Stomach smooth muscle (tissue), 2 donors: ENCODE data around the gene GNAZ.

Source experiments
- H3K27ac ChIP-seq: one replicate; pipeline ENCODE4 v1.7.0; 2013; ENCODE audit warnings: mild to moderate bottlenecking, low read length, inconsistent platforms
- H3K27me3 ChIP-seq, 2 donors: one replicate each; pipeline ENCODE4 v1.7.0; 2013; ENCODE audit warnings: low read length in 2 of 2; ENCODE audit not compliant: insufficient read depth in 2 of 2, control insufficient read depth in 1 of 2
- H3K36me3 ChIP-seq, 2 donors: one replicate each; pipeline ENCODE4 v1.7.0; 2013; ENCODE audit warnings: low read length in 2 of 2; ENCODE audit not compliant: control insufficient read depth in 2 of 2, insufficient read depth in 2 of 2
- H3K4me1 ChIP-seq: one replicate; pipeline ENCODE4 v1.7.0; 2013; ENCODE audit warnings: low read length; ENCODE audit not compliant: control insufficient read depth, insufficient read depth
- H3K4me3 ChIP-seq, 2 donors: one replicate each; pipeline ENCODE4 v1.7.0; 2013; ENCODE audit warnings: low read length in 2 of 2
- H3K9ac ChIP-seq, 2 donors: one replicate each; pipeline ENCODE4 v1.7.0; 2013; ENCODE audit warnings: low read length in 2 of 2, mild to moderate bottlenecking in 1 of 2
- H3K9me3 ChIP-seq, 2 donors: one replicate each; pipeline ENCODE4 v1.7.0; 2013; ENCODE audit warnings: low read length in 2 of 2; ENCODE audit not compliant: control insufficient read depth in 2 of 2
- donor health status: healthy.
- donor health status: Pancreatic carcinoma.

GNAZ gene

DNA sequence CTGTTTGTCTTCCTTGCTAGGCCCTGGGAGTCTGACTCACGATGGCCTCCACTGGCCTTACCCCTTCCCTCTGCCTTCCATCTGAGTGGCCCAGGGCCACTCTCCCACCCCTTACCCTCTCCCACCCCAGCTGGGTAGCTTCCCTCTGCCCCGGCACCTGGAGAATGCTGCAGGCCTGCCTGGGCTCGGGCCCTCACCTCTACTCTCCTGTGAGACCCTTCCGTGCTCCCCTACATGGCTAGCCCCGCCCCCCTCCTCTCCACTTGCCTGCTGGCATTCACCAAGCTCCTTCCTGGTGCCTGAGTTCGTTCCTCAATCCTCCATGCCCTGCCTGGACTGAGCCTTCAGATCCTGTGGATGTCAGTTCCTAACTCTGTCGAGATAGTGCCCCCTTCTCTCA is 83.7 kb downstream of the GNAZ start:
- Histone ChIP-seq H3K27ac (no peak overlapping the region), H3K9ac (no peak overlapping the region), H3K9me3 (no peaks in the 10 kb centered on the region), H3K4me3 (no peak overlapping the region), H3K36me3 (peaks cover 7 to 13% of the 10 kb centered on the region in 2 donors), H3K27me3 (no peaks in the 10 kb centered on the region), H3K4me1 (no peaks in the 10 kb centered on the region)

DNA sequence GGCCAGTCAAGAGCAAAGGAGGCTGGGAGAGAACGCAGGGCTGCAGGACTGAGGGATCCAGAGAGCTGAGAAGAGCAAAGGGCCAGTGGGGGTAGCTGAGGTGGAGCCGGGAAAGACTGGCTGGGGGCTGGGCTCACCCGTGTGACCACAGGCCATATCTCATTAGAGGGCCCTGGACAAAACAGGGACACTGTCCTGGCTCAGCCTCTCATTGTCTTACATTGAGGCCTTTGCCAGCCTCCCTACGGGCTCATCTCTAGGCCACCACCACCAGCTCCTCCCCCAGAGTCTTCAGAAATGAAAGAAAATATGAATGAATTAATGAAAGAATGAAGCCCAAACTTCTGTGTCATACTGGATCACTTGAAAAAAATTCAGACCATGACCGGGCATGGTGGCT is 84.1 kb downstream of the GNAZ start:
- H3K4me1 ChIP-seq = no peaks in the 10 kb centered on the region
- H3K27ac ChIP-seq = no peak overlapping the region
- no peaks in the 10 kb centered on the region for H3K27me3 ChIP-seq
- H3K9me3 ChIP-seq = no peaks in the 10 kb centered on the region
- H3K36me3 ChIP-seq = peaks cover 7 to 13% of the 10 kb centered on the region in 2 donors
- H3K9ac ChIP-seq = no peak overlapping the region
- no peak overlapping the region for H3K4me3 ChIP-seq

DNA sequence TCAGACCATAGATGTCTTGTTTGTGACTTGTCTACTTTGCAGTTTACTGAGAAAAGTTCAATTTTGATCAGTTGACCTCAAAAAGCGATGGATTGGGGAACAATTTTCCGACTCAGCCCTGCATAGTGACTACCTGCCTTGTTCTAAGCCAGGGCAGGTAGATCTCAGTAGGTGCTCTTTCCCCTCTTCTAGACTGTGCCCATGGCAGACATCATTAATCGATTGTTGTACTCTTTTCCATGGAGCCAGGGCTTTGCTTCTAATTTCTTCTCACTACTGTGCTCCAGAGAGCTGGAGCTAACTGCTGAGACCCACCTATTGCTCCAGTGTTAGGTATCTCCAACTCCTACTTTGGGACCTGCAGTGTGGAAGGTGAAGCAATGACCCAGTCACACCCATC is 84.8 kb downstream of the GNAZ start:
- Histone ChIP-seq H3K9me3 (no peaks in the 10 kb centered on the region), H3K4me1 (no peaks in the 10 kb centered on the region), H3K27ac (no peak overlapping the region), H3K9ac (no peak overlapping the region), H3K4me3 (no peak overlapping the region), H3K27me3 (no peaks in the 10 kb centered on the region), H3K36me3 (peaks cover 7 to 9% of the 10 kb centered on the region in 2 donors)

DNA sequence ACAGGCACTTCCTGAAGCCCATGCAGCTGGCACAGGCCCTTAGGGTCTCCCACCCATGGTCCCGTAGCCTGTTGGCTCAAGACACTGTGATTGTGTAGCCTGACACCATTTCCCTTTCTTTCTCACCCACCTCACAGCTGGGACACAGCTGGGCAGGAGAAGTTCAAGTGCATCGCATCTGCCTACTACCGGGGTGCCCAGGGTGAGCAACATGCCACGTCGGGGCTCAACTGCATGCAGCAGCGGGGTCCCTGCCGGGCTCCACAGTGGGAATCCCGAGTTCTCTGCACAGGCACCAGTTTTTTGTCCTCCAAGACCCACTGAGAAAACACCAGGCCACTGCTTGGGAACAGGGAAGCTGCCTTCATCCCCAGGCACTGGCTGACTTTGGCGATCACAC is 85.5 kb downstream of the GNAZ start:
- H3K27ac ChIP-seq = no peak overlapping the region
- no peak overlapping the region for H3K9ac ChIP-seq
- H3K36me3 ChIP-seq = peaks cover 7 to 10% of the 10 kb centered on the region in 2 donors
- no peaks in the 10 kb centered on the region for H3K27me3 ChIP-seq
- no peaks in the 10 kb centered on the region for H3K9me3 ChIP-seq
- H3K4me3 ChIP-seq = no peak overlapping the region
- no peaks in the 10 kb centered on the region for H3K4me1 ChIP-seq

DNA sequence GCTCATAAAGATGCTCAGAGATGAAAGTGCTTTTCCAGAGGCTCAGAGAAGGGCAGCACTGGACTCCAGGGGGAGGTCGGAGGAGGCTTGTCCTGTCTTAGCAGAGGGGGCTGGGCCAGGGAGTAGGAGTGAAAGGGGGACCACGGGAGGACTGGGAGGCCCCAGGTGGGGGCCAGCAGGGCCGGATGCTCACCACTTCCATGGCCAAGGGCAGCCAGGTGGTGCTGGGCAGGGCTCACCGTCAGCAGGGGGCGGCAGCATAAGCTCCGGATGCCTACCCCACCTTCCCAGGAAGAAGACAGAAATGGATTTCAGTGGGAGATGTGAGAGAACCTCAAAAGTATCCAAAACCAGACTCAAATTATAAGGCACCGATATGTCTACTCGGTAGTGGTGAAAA is 86.0 kb downstream of the GNAZ start:
- no peaks in the 10 kb centered on the region for H3K9me3 ChIP-seq
- H3K9ac ChIP-seq = no peak overlapping the region
- no peak overlapping the region for H3K27ac ChIP-seq
- H3K27me3 ChIP-seq = no peaks in the 10 kb centered on the region
- no peak overlapping the region for H3K4me3 ChIP-seq
- H3K36me3 ChIP-seq = peaks cover 4 to 12% of the 10 kb centered on the region in 2 donors
- H3K4me1 ChIP-seq = no peaks in the 10 kb centered on the region

DNA sequence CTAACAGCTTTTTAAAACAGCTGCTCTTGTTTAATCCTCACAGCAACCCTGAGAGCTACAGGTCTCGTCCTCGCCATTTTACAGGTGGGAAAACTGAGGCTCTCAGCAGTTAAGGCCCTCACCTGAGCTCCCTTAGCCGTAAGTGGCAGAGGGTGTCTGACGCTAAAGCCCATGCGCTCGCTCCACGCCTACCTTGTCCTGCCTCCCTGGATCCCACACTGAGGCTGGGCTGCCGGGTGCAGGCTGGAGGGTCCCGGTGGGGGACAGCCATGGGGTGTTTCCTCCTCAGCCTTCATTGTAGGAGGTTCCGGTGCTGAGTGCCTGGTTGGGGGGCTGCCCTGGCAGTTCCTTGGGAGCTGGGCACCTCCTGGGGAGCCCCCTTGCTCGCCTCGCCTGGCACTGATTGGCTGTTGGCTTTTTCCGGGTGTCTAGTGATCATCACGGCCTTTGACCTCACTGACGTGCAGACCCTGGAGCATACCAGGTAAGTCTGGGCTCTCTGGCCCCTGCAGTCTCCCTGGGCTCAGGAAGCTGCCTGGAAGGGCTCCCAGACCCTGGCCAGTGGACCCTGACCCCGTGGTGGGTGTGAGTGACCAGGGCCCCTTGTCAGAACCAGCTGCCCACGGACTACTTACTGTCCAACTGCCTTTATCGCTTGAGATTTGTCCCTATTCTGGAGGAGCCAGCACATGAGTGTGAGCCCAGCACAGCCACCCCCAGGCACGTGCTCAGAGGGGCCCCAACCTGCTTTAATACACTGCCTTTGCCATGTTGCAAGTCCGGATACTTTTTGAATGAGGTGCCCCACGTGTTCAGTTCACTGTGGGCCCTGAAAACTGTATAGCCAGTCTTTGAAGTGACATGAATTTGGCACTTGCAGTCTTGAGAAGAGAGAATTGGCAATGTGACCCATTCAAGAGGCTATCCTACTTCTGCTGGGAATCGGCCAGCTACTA is 87.5 kb downstream of the GNAZ start:
- Histone ChIP-seq H3K4me1 (no peaks in the 10 kb centered on the region), H3K27me3 (no peaks in the 10 kb centered on the region), H3K9ac (no peak overlapping the region), H3K27ac (no peak overlapping the region), H3K9me3 (no peaks in the 10 kb centered on the region), H3K36me3 (peaks cover 0 to 11% of the 10 kb centered on the region in 2 donors), H3K4me3 (no peak overlapping the region)

DNA sequence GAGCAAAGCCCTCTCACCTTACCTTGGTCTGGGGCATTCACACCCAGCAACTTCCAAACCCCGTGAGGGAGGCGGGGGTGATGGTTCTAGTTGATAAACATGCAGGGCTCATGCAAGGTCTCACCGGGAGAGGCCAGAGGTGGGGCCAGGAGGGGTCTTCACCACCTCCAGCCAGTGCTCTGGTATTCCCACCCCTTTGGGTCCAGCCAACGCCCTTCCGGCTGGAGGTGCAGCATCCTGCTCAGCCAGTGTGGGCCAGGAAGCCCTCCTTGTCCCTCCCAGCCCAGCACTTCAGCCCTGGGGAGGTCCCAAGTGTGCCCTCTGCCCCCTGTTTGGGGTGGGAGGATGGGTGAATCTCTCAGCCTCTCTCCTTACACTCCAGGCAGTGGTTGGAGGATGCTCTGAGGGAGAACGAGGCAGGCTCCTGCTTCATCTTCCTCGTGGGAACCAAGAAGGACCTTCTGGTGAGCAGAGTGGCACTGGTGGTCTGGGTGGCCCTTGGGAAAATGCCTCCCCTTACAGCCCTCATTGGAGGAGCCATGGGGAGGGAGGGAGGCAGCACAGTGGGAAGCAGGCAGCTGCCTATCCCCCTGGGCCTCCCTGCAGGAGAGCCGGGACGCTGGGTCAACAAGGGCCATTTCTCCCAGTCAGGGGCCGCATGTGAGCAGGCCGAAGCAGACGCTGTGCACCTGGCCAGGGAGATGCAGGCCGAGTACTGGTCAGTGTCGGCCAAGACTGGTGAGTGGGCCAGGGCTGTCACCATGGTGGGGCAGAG is 88.4 kb downstream of the GNAZ start:
- Histone ChIP-seq H3K9ac (no peak overlapping the region), H3K4me3 (no peak overlapping the region), H3K27ac (no peak overlapping the region), H3K9me3 (no peaks in the 10 kb centered on the region), H3K36me3 (peaks cover 0 to 8% of the 10 kb centered on the region in 2 donors), H3K4me1 (peaks cover 7% of the 10 kb centered on the region), H3K27me3 (no peaks in the 10 kb centered on the region)

DNA sequence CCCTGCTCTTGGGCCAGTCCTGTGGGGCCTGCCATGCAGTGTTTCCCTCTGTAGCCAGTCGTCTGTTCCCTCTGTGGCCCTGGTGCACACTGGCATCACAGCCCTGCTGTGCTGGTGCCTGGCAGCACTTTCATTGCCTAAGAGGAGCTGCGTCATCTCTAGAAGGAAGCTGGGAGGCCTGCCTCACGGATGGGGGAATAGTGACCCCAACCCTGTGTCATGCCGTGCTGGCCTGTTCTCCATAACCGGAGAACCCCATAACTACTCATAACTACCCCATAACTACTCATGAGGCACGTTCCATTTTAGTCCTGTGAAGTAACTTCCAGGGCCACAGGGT is 88.9 kb downstream of the GNAZ start:
- Histone ChIP-seq H3K9ac (no peak overlapping the region), H3K27me3 (no peaks in the 10 kb centered on the region), H3K27ac (no peak overlapping the region), H3K36me3 (peaks cover 0 to 8% of the 10 kb centered on the region in 2 donors), H3K4me1 (peaks cover 12% of the 10 kb centered on the region), H3K9me3 (no peaks in the 10 kb centered on the region), H3K4me3 (no peak overlapping the region)

DNA sequence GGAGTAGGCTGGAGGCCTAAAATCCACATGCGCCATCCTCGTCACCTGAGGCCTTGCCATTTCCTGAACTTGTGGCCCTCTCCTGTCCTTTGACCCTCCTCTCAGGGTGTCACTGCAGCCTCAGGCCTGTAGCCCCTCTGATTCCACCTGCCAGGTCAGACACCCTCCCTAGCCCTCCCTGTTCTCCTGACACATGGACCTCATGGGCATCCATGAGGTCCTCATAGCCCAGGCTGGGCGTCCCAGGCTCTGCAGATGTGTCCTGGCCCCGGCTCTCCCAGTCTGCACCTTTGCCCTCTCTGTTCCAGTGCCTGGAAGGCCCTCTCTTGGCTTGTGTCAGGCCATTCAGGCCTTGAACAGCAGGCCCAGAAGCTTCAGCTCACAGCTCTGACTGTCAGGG is 90.7 kb downstream of the GNAZ start:
- Histone ChIP-seq H3K36me3 (peaks cover 0 to 8% of the 10 kb centered on the region in 2 donors), H3K27ac (no peak overlapping the region), H3K4me3 (no peak overlapping the region)

DNA sequence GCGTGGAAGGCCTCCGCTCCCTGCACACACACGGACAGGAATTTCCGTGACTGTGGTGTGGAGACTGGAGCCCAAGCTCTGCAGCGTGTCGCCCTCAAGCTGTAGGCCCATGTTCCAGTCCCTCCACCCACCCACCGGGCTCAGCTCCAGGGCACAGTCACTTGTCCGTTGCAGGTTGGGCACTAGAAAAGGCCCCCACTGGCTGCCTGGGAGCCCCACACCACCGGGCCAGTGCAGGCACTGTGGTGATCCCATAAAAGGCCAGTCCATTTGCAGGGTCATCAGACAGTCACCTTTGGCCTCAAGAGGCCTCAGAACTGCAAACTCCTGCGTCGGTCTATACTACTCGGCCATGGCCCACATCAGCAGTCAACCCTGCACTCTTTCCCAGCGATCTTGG is 91.3 kb downstream of the GNAZ start:
- H3K4me3 ChIP-seq = no peak overlapping the region
- H3K4me1 ChIP-seq = peaks cover 13% of the 10 kb centered on the region
- H3K9me3 ChIP-seq = no peaks in the 10 kb centered on the region
- H3K27ac ChIP-seq = no peak overlapping the region
- H3K36me3 ChIP-seq = peaks cover 0 to 8% of the 10 kb centered on the region in 2 donors
- no peaks in the 10 kb centered on the region for H3K27me3 ChIP-seq
- H3K9ac ChIP-seq = no peak overlapping the region

More for the DNA sequence above, 90.7 kb downstream of the GNAZ start:
- Histone ChIP-seq H3K9ac (no peak overlapping the region), H3K9me3 (no peaks in the 10 kb centered on the region), H3K27me3 (no peaks in the 10 kb centered on the region), H3K4me1 (peaks cover 13% of the 10 kb centered on the region)
